T-helper 2 cell treated with Interferon-gamma antibody and Interleukin-4, amounts not matched to agents 100 ng/mL and 5 ng/mL, for 36 hours (primary cell): ENCODE results near the gene RTN4R. TPM values are rescaled to one million over a fixed set of nuclear protein-coding genes. Genes with fewer than 3 reads are reported as not detected.
"Not testable (repeated sequence)": the region's sequence is repeated elsewhere in the genome, so short reads cannot be mapped to it uniquely, and the experiment has no call there.

Experiments used
- intact Hi-C: fragments of 100-400 bp; cut with micrococcal nuclease; formaldehyde crosslinking; loops from one replicate; pipeline ENCODE4 v1.15.1; 2023
- total RNA-seq: library from RNA; stranded (reverse); gene quantifications from 2 replicates; pipeline ENCODE4 v1.2.3, GENCODE V29; 2022

The RTN4R gene
- total RNA-seq, 1 donor from 2014 or later: 1.9 TPM

DNA sequence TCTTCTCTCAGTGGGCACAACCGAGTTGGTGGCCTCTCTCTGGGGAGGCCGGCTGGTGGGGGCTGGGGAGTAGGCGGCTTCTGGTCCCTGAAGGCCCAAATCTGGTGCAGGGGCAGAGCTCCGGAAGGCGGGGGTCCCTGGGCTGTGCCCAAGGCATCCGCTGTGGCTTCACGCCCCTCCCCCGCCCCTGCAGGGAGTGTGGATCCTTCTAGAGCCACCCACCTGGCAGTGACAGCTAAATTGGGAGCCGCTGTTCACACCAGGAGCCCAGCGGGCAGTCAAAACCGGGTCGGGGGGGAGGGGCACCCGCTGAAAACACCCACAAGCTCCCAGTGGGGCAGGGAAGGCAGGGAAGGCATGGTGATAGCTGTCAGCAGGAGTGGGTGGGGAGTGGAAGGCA, 4.6 kb upstream of the RTN4R start:
- intact Hi-C loops: no loop called here

DNA sequence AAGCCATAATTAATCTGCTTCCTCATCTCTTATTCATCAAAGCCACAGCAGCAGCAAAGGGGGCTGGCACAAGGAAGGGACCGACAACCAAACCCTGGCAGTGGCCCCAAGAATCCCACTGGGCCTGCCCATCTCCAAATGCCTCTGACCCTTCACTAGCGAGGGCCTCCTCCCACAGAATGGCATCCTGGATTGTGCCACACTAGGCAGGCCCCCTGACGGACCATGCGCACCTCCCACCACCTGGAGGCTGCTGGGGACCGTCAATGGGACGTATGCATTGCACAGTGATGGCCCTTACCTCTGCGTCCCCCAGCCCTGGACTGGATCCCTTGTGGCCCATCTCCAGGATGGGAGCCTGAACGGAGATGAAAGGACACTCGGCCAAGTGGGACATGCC, 4.1 kb upstream of the RTN4R start:
- intact Hi-C loops: no loop called here

DNA sequence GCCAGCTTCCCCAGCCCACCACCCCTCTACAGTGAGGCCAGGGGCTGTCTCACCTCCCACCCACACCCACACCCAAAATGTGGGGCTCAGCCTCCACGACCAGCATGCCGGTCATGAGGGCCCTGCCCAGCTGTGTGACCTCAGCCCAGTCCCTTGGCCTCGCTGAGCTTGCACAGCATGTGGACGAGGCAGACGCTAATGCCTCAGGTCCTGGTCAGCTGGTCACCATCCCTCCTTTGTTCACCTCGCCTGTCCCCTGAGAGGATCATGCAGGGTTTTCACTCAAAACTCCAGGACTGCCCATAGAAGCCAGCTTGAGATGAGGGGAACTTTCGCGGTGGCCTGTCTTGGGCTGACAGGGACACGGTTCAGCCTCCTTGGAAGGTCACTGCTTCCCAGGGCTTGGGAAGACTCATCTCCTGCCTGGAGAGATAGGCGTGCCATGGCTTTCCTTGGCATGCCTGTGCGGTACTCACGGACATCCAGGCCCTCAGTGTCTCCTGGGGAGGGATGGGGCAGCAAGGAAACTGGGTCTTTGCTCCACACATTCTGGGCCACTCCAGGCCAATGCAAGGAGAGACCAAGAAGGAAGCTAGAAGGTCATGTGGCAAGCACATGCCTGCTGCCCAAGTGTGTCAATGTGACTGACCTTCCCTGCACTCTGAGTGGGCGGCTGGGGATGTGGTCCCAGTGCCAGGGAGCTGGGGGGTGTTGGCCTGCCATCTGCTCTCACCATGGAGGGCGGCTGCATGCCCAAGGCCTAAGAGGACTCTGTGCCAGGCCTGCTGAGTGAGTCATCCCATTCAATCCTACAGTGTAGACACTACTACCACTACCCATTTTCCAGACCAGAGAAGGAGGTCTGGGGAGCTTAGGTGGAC, 3.2 kb upstream of the RTN4R start:
- intact Hi-C loops: no loop called here

DNA sequence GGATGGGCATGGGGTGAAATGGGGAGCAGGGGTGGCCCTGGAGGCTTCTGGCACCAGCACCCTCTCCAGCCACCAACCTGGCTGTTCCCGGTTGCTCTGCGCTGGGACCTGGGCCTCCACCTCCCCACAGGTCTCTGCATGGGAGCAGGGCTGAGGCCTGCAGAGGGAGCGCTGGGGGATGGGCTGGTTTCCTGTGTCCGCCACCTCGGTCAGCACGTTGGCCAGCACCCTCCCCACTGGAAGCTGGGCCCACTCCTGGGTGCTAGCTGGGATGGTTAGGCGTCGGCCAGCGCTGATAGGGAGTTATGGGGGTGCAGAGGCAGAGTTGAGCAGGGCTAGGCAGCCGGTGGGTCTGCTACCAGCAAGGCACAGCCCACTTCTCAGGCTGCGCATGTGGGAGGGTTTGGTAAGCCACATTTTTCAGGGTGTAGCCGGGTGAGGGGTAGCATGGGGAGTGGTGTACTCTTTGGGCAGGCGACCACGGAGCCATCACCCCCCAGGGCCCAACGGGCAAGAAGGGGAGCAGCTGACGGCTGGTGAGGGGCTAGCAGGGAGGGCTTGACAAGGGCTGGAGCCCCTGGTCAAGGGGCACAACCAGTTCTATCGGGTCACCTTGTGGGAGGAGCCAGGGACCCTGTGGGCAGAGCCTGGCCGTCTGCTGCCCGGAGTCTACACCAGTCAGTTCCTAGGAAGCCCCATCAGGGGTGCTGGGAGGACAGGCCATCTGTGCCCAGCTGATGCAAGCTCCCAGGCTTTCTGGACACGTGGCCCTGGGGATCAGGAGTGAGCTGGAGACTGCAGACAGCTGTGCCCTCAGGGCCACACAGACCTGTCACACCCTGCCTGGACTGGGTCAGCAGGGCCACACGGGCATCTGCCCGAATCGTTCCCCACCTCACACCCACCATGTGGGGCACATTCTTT, 2.3 kb upstream of the RTN4R start:
- intact Hi-C loops: not testable (repeated sequence)

DNA sequence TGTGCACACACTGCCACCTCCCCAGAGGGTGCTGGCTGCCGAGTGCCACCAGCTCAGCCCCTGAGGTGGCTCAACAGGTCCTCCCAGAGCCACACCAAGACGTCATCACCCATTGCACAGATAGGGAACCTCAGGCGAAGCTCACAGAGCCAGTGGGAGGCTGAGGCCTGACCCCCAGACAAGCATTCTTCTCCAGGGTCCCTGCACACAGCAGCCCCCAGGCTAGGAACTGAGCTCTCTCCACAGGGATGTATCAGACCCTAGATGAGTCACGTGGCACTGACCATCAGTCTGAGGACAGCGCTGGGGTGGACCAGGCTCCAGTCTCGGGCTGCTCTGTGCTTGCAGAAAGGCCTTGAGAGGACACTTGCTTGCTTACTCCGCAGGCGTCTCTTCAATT, 1.6 kb upstream of the RTN4R start:
- intact Hi-C loops: not testable (repeated sequence)

DNA sequence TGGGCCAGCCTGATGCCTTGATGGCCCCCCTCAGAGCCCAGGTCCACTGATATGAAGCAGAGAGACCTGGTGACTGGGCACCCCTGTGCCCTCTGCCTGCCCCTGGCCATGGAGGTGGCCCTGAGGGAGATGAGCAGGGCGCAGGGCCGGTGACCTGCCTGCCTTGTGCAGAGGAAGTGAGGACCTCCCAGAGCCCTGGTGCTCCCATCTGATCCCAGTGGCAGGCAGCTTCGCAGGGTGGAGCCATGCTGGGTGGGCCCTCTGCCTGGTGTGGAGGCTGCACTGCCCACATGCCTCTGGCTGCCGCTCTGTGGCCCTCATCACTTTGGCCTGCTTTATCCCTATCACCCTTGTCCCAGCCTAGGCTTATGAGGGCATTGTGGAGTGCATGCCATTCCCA, 1.1 kb upstream of the RTN4R start:
- intact Hi-C loops: not testable (repeated sequence)

DNA sequence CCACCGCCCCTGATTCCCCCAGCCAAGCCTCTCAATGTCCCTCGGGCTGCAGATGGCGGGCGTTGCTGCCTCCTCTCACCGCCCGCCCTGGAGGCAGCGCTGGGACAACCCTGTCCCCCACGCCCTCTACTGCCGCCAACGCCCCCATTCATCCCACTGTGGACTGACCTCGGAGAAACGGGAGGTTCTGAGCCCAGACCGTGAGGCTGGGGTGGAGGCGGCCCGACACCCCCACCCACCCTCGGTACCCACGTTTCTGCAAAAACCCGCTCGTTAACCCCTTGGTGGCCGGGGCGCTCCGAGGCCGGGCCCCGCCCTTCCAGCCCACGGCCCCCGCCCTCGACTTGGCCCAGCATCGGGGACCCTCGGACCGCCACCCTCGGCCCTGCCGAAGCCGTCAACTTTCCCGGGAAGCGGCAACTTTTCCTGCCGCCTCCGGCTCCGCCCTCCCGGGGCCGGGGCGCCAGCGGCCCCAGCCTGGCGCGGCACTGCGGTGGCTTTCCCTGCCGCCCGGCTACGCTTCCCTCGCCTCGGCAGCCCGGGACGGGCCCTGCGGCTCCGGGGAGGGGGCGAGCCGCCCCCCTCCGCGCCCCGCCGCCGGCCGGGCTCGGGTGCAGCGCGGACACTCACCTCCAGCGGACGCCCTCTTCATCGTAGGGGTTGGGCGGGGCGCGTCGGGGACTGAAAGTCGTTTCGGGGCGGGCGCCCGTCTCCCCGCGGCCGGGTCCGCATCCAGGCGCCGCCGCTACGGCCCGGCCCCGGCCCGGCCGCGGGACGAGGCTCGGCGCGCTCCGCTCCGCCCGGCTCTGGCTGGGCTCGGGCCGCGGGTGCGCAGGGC, 458 bp downstream of the RTN4R start:
- intact Hi-C loops: loop anchor here (1.0 kb wide), 1 partner anchor 110 kb away; no protein-coding TSS in a partner anchor

DNA sequence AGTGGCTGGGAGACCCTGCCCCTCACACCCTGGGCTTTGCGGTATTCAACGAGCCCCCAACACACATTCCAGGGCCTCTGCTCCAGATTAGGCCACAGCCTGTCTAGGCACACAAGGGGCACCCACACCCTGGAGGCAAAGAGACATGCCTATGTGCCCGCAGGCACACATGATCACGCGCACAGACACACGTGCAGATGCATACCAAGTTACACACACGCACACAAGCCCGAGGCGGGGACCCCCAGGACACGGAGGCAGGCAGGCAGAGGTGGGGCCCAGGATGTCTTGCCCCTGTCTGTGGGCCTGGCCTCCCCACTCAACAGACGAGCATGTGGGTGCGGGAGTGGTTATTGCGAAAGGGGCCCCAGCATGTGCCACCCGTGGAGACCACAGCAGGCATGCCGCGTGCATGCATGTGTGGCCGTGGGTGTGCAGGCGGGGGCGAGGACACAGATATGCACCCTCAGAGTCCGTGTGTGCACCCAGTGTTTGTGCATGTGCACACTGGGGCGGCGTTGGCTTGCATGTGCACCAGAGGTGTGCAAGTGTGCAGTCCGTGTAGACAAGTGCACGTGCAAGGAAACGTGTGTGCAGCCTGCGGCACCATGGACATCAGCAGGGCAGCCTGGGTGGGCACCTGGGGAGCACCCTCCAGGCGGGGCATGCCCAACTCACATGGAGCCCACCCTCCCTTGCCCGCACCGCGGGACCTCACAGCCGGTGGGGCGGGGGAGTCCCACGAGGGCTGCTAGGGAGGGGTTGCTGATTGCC, 1.3 kb downstream of the RTN4R start:
- intact Hi-C loops: not testable (repeated sequence)

DNA sequence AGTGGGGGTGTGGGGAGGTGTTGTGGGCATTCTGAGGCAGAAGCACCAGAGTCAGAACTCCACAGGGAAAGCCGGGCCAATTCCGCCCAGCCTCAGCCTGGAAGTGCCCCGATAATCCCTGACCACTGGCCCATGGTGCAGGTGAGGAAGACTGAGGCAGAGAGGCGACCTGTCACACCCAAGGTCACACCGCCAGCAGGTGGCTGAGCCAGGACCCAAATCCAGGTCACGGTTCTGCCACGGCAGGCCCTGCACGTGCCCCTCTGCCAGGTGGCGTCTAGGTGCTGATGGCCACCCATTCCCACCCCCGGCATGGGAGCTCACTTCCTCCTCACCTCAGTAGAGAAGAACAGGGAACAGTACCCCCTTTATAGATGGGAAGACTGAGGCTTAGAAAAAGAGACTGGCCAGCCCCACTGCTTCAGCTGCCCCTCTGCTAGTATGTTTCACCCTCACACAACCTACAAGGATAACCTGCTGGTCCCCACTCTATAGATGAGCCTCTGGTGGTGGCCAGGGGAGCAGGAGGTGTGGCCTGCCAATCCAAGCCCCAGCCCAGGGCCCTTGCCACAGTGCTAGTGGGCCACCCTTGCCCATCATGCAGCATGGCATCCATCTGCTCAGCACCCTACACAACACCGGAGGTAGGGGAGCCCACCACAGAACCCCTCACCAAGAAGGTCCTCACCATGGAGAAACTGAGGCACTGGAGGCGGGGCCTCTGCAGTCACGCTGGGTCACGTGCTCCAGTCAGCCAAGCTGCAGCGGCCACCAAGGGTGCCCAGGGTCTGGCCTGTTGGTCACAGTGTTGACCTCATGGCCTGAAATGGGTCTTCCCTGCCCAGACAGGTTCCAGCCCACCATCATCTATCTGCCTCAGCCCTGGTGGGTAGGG, 2.1 kb downstream of the RTN4R start:
- intact Hi-C loops: not testable (repeated sequence)

DNA sequence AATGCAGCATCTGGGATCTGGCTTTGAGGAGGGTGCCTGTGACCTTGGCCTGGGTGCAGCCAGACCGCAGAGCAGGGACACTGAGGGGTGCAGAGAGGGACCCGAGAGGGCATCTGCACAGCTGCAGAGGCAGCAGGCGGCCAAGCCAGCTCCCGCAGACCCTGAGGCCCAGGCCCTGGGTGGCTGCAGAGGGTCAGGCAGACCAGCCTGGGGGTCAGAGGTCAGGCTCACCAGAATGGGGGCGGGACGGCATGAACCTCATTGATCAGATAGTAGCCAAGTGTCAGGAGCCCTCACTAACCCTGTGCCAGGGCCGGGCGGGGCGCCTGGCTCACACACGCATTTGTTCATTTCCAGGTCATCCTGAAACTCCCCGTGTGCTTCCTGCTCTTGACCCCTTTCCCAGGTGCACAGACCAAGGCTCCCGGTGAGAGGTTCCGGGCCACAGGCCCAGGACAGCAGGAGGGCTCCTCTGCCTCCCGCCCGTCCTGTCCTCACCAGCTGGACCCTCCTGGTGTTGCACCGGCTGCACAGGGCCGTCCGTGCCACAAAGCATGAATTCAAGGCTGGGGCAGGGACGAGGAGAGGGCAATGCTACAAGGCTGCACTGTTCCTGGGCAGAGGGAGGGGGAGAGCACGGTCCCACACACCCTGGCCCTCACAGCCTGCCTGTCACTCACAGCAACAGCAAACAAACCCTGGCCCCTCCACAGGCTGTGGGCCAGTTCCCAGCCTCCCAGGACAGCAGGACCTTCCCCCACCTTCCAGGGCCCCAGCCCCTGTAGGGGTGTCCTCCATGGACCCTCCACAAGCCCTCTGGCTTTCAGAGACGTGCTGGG, 3.3 kb downstream of the RTN4R start:
- intact Hi-C loops: no loop called here

DNA sequence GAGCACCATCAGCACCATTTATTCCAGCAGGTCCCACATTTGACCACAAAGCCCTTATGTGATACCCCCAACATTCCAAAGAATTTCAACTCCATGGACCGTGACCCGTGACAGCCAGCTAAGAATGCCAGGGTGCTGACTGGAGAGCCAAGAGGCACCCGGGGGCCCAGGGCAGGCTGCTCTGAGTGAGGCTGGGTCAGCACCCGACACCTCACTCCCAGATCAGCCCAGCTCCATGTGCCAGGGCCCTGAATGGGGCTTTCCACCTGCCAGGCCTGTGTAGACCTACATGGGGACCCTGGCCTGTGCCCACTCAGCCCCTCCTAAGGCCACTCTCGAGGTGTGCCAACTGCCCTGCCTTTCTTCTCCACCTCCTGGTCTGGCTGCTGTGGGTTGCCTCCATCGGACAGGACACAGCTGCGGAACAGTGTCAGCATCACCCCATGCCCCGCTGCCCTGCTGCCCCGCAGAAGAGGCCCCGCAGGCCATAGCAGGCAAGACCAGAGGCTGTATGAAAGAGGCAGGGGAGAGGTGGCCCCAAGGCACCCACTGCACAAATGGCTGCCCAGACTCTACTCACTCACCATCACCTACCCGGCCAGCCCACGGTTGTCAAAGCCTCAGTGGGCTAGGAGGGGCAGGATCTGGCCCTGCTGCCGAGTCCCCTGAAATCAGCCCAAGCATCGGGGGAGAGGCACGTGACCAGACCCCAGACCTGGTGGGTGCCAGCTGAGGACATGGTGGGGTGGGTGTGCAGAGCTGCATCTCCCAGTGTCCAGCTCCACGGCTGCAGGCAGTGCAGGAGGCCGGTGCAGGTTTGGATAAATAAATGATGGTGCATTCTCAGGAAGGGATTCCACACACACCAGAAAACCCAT, 4.5 kb downstream of the RTN4R start:
- intact Hi-C loops: not testable (repeated sequence)

DNA sequence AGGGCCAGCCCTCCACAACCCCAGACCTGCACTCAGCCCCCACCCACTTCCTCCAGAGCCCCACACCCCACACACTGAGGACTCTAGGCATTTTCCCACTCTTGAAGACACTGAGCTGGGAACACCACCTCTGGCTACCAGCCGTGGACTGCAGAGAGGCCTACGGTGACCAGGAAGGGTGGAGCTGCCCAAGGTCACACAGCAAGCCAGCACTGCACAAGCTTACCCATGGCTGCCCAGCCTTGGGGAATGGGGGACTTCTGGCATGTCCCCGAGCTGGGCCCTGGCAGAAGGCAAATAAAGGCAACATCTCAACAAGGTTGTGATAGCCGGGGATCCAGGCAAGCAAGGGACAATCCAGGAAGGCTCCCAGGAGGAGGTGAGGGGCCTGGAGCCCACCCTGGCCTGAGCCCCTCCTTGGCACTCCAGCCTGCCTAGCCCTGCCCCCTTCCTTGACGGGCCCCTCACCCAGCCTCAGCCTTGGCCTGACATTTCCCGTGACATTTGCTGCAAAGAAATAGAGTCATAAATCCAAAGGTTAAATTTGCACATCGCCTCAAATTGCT, 5.5 kb downstream of the RTN4R start:
- intact Hi-C loops: no loop called here

DNA sequence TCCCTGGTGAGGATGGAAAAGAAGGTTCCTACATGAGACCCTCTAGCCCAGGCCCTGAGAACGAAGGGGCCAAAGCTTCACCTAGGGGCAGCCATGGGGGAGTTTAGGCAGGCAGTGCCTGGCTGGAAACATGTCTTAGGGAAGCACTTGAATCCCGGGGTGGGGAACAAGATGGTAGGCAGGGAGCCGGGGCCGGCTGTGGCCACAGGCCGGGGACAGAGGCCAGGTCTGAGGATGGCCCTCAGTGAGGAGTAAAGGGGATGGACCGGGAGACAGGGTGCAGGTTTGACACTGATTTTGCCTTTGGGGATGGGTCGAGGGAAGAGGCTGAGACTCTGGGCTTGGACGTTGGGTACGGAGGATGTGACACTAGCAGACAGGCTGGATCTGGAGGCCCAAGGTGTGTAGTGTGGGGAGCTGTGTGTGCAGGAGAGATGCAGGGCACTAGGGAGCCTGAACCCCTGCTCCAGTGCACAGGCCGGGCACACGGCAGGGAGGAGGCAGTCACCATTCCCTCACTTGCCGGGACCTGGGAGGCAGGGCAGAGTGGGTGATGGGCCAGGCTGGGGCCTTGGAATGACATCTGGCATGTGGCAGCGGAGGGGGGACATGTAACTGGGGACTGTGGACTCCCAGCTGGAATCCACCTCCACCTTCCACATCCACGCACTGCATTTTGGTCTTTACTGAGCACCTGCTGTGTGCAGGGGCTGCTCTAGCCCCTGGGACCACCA, 6.1 kb downstream of the RTN4R start:
- intact Hi-C loops: no loop called here

DNA sequence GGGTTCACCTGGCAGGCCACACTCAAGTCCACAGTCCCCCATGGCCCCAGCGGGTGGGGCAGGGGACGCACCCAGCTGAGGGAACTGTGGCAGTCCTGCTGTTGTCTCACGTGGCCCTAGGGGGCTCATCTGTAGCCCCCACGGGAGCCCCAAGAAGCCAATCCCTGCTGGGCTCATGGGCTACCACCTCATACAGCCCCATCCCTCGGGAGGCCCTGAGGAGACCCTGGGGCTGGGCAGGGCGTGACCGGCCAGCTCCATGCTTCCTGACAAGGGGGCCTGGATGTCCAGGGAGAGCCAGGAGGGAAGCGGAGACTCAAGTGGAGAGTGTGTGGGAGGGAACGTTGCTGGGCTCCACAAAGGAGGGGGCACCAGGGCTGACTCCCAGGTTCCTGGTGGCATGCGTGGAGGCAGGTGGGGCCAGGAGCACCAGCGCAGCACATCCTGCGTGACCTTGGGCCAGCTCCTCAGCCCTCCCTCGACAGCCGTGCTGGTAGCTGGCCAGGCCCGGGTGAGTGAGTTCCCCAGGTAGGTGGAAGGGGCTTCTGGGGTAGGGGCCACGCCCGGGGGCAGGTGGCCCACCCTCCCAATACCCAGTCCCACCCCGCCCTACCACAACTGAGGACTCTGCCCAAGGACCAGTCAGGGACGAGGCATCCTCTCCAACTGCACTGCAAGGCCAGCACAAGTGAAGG, 7.9 kb downstream of the RTN4R start:
- intact Hi-C loops: no loop called here

DNA sequence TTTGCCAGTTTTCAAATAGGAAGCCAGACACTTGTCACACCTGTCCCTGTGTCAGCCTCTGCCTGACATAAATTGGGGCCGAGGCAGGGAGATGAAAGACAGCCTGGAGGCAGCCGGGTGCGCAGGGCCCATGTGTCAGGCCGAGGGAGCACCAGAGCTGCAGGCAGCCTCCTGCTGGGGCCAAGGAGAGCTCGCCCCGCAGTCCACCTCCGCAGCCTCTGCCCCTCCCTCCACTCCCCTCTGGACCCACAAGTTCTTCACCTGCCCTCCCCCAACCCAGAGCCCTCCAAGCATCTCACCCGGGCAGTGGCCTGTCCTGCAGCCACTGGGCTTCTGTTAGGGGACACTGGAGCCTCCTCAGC, 8.8 kb downstream of the RTN4R start:
- intact Hi-C loops: no loop called here
